Keratinocyte (primary cell): ENCODE results near the gene NAT16. TPM values are rescaled to one million over a fixed set of nuclear protein-coding genes. Genes with fewer than 3 reads are reported as not detected.

Experiments used
- DNase-seq: peaks from one replicate; pipeline ENCODE4 v3.0.0-alpha.2; 2011; ENCODE audit warnings: low read depth, missing footprints, low spot score
- FAIRE-seq: peaks from 2 replicates; lab custom pipeline; 2011; peaks lifted over from hg19 to GRCh38; lab: Jason Lieb, UNC
- H2AFZ ChIP-seq: 2 replicates; pipeline ENCODE4 v1.6.0; 2012; ENCODE audit warnings: low read length, control low read depth, inconsistent platforms; ENCODE audit not compliant: control insufficient read depth
- H3K27ac ChIP-seq: 2 replicates; pipeline ENCODE4 v1.5.1; 2011; ENCODE audit warnings: low read length; ENCODE audit not compliant: control insufficient read depth, insufficient read depth
- H3K27me3 ChIP-seq: 3 replicates; pipeline ENCODE4 v1.6.0; 2011; ENCODE audit warnings: low read length; ENCODE audit not compliant: control insufficient read depth, insufficient read depth; ENCODE audit errors: extremely low read depth
- H3K36me3 ChIP-seq, 2 experiments: 2 replicates in 1 of 2; 3 replicates in 1 of 2; pipeline ENCODE4 v1.5.1; 2011; ENCODE audit warnings: low read length in 2 of 2, mild to moderate bottlenecking in 1 of 2; ENCODE audit not compliant: control insufficient read depth in 2 of 2, insufficient read depth in 2 of 2; ENCODE audit errors: extremely low read depth in 1 of 2
- H3K4me1 ChIP-seq: 3 replicates; pipeline ENCODE4 v1.5.1; 2011; ENCODE audit warnings: low read length; ENCODE audit not compliant: control insufficient read depth, insufficient read depth; ENCODE audit errors: extremely low read depth
- H3K4me2 ChIP-seq: 3 replicates; pipeline ENCODE4 v1.6.0; 2011; ENCODE audit warnings: low read depth, low read length; ENCODE audit not compliant: control insufficient read depth, insufficient read depth; ENCODE audit errors: extremely low read depth
- H3K4me3 ChIP-seq, 3 experiments: fragments of 200-600 bp in 1 of 3; sonication (generic) in 1 of 3; 2 replicates in 2 of 3; 3 replicates in 1 of 3; pipeline ENCODE4 v1.5.1; 2011 to 2016; ENCODE audit warnings: low read length in 3 of 3, mild to moderate bottlenecking in 3 of 3, control low read depth in 2 of 3, inconsistent platforms in 1 of 3, low read depth in 1 of 3, mixed read lengths in 1 of 3, mixed run types in 1 of 3, moderate library complexity in 1 of 3; ENCODE audit not compliant: control insufficient read depth in 2 of 3, insufficient read depth in 2 of 3; ENCODE audit errors: extremely low read depth in 1 of 3
- H3K79me2 ChIP-seq: 2 replicates; pipeline ENCODE4 v1.6.0; 2012; ENCODE audit warnings: low read length; ENCODE audit not compliant: control insufficient read depth, insufficient read depth
- H3K9ac ChIP-seq: 3 replicates; pipeline ENCODE4 v1.6.0; 2011; ENCODE audit warnings: low read length; ENCODE audit not compliant: control insufficient read depth, insufficient read depth; ENCODE audit errors: extremely low read depth
- H3K9me1 ChIP-seq: 3 replicates; pipeline ENCODE4 v1.6.0; 2011; ENCODE audit warnings: low read length; ENCODE audit not compliant: control insufficient read depth, insufficient read depth; ENCODE audit errors: extremely low read depth
- H3K9me3 ChIP-seq: 2 replicates; pipeline ENCODE4 v1.5.1; 2012; ENCODE audit warnings: low read depth, low read length; ENCODE audit not compliant: control insufficient read depth
- H4K20me1 ChIP-seq: 3 replicates; pipeline ENCODE4 v1.6.0; 2011; ENCODE audit warnings: low read length; ENCODE audit not compliant: control insufficient read depth, insufficient read depth; ENCODE audit errors: extremely low read depth
- CTCF ChIP-seq, 3 experiments: IDR thresholded peaks in 1 of 3; conservative IDR thresholded peaks in 1 of 3; optimal IDR thresholded peaks in 1 of 3; 2 replicates in 2 of 3; 3 replicates in 1 of 3; pipeline versions ENCODE3 to v1.5.1; 2011; ENCODE audit warnings: low read length in 3 of 3, mild to moderate bottlenecking in 3 of 3, moderate library complexity in 2 of 3, control low read depth in 1 of 3, inconsistent platforms in 1 of 3; ENCODE audit not compliant: insufficient read depth in 2 of 3; ENCODE audit errors: extremely low read depth in 1 of 3
- EZH2 ChIP-seq: IDR thresholded peaks from one replicate; pipeline ENCODE4 v1.6.1; 2012; ENCODE audit warnings: inconsistent platforms, mild to moderate bottlenecking, low read length, moderate library complexity
- dilution Hi-C: fragments of 300-500 bp; cut with MboI; formaldehyde crosslinking; loops from one replicate; pipeline ENCODE4 v1.7.0; 2020; ENCODE audit warnings: low sequenced_read_pairs; ENCODE audit not compliant: extremely low pct_ligation_motif_present
- polyA plus RNA-seq, 5 experiments: library from polyadenylated mRNA; depleted of rRNA in 3 of 5; stranded (reverse) in 3 of 5; stranded (forward) in 1 of 5; unstranded in 1 of 5; fragments of >200 nt; gene quantifications; 1 replicate in 1 of 5; 2 replicates in 3 of 5; 3 replicates in 1 of 5; pipeline versions ENCODE4 v1.2.1 to v1.2.3, GENCODE V29; 2011 to 2012; ENCODE audit warnings: missing spikeins in 2 of 5, low read depth in 1 of 5, low replicate concordance in 1 of 5

The NAT16 gene
- polyA plus RNA-seq, 1 donor (not counting 4 experiments of a cell fraction or from before 2014, with no cell fraction given): not detected

- dilution Hi-C loops: no loop called here
- Histone ChIP-seq H3K4me3 (no peak overlapping the region), H3K4me1 (peaks cover 37% of the 10 kb centered on the region), H2AFZ (no peak overlapping the region), H4K20me1 (no peaks in the 10 kb centered on the region), H3K9me1 (no peaks in the 10 kb centered on the region), H3K27ac (peak overlapping the region; percentile 49), H3K4me2 (no peak overlapping the region), H3K27me3 (peaks cover 6% of the 10 kb centered on the region), H3K9me3 (no peaks in the 10 kb centered on the region), H3K36me3 (peaks cover 21 to 40% of the 10 kb centered on the region in 2 experiments), H3K9ac (peak overlapping the region; percentile 22), H3K79me2 (peaks cover 16% of the 10 kb centered on the region)
- DNase-seq (no peak), FAIRE-seq (no peak)
- TF ChIP-seq CTCF (optimal IDR thresholded peaks at IDR 0.05 in 1 of 3, IDR thresholded peaks at IDR 0.05 in 1 of 3, conservative IDR thresholded peaks at IDR 0.05 in 1 of 3; ENCODE audit: extremely low read depth in 1 of 3, insufficient read depth in 2 of 3, low read length in 3 of 3): no peak
- no peak for TF ChIP-seq EZH2
Observed at GRCh38 chr7:101159696-101160674, 20.1 kb downstream of the NAT16 start.

- DNase-seq (no peak), FAIRE-seq (no peak)
- H3K36me3 ChIP-seq: peaks cover 21 to 34% of the 10 kb centered on the region in 2 experiments
- no peak overlapping the region for H3K9ac ChIP-seq
- no peaks in the 10 kb centered on the region for H3K9me3 ChIP-seq
- dilution Hi-C loops: no loop called here
- no peaks in the 10 kb centered on the region for H3K27me3 ChIP-seq
- no peak overlapping the region for H3K4me3 ChIP-seq
- peak overlapping the region; percentile 30 for H3K4me2 ChIP-seq
- H3K27ac ChIP-seq: peak overlapping the region; percentile 65
- H3K9me1 ChIP-seq: no peaks in the 10 kb centered on the region
- H3K79me2 ChIP-seq: peaks cover 20% of the 10 kb centered on the region
- no peak overlapping the region for H2AFZ ChIP-seq
- H4K20me1 ChIP-seq: no peaks in the 10 kb centered on the region
- TF ChIP-seq EZH2: no peak
- TF ChIP-seq CTCF (optimal IDR thresholded peaks at IDR 0.05 in 1 of 3, IDR thresholded peaks at IDR 0.05 in 1 of 3, conservative IDR thresholded peaks at IDR 0.05 in 1 of 3; ENCODE audit: extremely low read depth in 1 of 3, insufficient read depth in 2 of 3, low read length in 3 of 3): no peak
- peaks cover 32% of the 10 kb centered on the region for H3K4me1 ChIP-seq
Observed at GRCh38 chr7:101156866-101157589, 23.1 kb downstream of the NAT16 start.
